CD4-positive, alpha-beta T cell treated with Interleukin-17A for 4 hours (primary cell): ENCODE measurements around the gene P2RY6.
"Not testable (repeated sequence)": the region's sequence is repeated elsewhere in the genome, so short reads cannot be mapped to it uniquely, and the experiment has no call there.

Experiments used
- DNase-seq: peaks from one replicate; pipeline ENCODE4 v3.0.0-alpha.2; 2020; ENCODE audit warnings: mixed read lengths

Gene P2RY6, protein sequence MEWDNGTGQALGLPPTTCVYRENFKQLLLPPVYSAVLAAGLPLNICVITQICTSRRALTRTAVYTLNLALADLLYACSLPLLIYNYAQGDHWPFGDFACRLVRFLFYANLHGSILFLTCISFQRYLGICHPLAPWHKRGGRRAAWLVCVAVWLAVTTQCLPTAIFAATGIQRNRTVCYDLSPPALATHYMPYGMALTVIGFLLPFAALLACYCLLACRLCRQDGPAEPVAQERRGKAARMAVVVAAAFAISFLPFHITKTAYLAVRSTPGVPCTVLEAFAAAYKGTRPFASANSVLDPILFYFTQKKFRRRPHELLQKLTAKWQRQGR

DNA sequence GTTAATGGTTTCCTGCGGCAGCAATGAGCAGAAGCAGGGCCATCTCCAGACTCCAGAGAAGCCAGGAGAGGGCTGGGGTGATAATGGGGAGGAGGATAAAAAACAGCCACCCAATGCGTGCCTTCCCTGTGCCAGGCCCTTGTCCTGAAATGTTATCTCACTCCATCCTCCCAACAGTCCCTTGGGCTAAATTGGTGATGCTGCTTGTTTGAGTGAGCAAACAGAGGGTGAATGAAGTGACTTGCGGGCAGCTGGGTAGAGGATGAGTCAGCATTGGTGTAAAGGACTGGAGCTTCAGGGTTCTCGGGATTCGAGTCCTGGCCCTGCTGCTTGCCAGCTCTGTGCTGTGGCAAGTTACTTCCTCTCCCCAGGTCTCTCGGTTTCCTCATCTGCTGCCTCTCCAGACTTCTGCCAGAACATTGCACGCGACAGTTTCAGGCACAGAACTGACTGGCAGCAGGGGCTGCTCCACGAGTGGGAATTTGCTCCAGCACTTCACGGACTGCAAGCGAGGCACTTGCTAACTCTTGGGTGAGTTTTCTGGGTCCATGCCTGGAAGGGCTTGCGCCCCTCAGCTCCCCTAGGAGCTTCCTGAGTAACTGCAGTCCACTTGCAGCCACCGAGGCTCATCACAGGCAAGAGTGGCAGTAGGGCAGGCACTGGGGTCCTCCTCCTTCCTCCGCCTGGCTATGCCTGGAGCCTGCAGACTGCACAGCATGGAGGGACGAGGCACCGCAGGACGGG is at the start of gene P2RY6:
Gene P2RY6, plus strand, starts transcription at position 403 of the 744 bp plus-strand sequence. CDS start 24,181 bp downstream, outside the sequence.
- no peak for DNase-seq

DNA sequence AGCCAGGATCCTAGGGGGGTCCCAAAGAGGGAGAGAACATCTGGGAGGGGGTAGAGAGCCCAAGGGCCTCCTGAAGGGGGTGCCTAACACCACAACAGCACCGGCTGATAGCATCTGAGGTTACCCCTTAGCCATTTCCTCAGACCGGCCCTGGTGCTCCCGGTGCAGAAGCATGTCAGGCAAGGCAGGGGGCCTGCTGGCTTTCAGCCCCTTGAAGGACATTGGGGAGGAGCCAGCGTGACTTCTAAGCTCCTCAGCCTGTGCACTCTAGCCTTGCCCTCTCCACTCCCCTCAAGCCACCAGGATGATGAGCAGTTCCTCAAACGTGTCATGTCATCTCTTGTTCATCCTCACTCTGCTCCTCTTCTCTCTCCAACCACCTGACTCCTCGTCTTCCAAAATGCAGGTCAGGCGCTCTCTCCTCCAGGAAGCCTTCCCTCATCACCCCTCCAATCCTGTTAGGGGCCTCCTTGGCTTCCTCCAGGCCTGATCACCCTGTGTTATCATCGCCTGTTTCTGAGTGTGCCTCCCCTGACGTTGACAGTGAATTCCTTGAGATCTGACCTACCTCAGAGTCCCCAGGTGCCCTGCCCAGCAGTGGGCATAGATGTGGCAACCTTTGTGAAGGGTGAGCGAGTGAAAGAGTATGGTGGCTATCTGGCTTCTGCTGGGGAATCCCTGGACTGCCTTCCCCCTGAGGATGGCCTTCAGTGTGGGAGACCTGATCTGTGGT is 48.0 kb upstream of the P2RY6 start:
- no peak for DNase-seq

DNA sequence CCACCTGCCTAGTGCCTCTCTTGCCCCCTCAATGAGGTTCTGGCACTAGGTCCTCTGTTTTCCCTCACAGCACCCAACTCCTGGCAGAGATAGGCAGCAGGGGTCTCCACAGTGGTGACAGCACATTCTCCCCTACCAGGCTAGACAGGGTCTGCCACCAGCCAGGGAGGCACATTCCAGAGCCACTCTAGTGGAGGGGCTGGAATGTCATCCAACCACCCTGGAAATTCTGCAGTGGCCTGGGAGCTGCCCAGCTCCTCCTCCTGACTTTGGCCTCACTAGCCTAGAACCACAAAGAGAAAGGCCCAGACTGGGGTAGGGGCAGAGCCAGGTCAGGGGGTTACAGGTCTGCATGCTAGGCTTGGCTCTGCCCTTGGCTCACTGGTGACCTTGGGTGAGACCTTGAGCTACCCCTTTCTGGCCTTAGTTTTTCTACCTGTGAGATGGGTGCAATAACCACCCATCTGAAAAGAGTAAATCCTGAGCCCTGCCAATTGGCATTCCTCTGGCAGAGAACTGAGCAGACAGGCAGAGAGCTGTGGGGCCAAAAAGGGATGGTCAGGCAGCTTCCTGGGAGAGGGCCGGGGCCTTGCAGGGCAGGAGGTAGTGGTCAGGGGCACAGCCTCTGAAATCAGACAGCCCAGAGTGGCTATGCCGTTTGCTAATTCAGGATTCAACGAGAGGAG is 47.0 kb upstream of the P2RY6 start:
- DNase-seq, result no peak

DNA sequence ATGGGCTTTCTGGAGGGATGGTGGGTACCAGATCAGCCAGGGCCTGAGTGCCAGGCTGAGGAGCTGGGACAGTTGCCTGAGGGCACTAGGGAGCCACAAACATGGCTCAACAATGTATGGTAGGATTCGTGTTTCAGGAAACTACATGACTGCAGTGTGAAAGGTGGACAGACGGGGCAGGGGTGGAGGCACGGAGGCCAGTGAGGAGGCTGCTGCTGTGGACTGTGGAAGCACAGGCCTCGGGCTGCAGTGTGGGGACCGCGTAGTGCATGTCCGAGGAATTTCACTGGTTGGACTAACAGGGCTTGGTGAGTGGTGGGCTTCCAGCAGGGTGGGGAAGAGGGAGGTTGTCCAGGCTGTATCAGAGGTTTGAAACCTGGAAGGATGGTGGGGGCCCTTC is 46.3 kb upstream of the P2RY6 start:
- DNase-seq, result no peak

DNA sequence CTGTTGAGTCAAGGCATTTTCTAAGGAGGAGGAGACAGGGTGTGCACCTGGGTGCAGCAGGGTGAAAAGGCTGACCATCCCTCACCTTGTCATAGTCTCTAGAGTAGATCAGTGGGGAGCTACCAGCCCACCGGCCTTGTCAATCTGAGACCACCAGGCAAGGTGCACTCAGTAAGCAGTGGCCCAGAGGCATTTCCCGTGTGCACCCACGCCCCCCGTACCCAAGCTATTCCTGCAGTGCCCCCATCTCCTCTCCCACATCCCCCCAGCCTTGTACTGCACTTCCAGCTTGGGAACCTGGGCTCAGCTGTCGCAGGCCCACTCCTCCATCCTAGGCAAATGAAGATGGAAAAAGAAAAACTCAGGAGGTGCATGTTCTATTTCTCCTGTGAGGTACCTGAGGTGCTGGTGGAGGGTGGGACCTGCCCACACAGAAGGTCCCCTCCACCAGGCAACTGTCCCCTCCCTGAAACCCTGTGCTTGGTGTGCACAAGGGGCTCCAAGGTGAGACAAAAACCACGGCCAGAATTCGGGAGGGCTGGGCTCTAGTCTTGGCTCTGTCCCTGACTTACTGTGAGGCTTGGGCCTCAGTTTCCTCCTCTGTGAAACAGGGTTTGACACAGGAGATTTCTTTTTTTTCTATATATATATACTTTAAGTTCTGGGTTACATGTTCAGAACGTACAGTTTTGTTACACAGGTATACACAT is 45.7 kb upstream of the P2RY6 start:
- DNase-seq, result no peak

DNA sequence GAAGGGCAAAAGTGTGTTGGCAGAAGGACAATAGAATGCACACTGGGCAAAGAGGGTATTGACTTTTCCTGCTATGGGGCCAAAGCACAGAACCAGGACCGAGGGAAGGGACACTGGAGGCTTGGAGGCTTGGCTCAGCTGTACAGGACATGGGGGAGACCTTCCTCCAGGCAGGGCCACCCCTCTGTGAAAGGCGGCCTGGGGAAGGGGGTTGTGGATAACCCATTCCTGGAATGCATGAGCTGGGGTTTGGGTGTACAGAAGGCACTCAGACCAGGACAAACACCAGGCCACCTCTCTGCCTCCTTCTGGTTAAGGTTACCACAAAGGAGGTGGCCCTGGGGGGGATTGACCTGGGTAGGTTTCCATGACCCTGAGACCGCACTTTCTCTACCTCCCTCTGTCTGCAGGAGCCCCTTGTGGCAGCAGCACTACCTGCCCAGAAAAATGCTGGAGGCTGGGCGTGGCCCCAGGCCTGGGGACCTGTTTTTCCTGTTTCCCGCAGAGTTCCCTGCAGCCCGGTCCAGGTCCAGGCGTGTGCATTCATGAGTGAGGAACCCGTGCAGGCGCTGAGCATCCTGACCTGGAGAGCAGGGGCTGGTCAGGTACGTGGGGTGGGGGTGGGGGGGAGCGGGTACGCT is 44.4 kb upstream of the P2RY6 start:
- no peak for DNase-seq

DNA sequence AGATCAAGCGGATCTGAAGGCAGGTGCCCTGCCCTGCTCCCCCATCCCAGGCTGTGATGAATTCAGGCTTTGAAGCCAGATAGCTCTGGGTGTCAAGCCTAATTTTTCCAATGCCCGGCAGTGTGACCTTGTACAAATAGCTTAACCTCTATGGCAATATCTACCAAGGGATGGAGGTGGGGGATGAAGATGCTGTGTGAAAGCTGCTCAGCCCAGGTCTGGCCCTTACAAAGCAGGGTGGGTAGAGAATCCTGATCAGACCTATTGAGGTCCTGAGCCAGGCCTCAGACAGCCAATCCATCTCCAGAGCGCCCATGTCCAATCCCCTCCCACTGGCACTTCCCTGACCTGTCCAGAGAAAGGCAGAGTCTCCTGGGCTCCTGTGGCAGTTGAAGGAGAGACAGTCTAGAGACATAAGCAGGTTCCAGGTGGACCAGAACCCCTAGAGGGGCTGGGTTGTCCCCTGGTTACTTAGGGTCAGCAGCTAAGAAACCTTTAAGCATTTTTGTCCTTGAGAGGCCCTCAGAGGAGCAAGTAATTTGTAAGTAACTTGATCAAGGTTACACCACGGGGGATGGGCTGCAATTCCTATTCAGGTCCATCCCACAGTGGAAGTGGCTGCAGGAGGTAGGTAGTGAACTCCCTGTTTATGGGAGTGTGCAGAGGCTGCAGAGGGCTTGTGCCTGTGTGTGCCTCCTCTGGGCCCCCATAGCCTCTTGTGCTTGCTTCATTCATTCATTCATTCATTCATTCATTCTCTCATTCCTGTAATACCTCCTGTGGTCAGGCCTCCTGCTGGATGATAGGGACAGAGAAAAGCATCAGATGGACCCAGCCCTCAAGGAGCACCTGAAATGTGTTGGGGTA is 43.6 kb upstream of the P2RY6 start:
- no peak for DNase-seq

DNA sequence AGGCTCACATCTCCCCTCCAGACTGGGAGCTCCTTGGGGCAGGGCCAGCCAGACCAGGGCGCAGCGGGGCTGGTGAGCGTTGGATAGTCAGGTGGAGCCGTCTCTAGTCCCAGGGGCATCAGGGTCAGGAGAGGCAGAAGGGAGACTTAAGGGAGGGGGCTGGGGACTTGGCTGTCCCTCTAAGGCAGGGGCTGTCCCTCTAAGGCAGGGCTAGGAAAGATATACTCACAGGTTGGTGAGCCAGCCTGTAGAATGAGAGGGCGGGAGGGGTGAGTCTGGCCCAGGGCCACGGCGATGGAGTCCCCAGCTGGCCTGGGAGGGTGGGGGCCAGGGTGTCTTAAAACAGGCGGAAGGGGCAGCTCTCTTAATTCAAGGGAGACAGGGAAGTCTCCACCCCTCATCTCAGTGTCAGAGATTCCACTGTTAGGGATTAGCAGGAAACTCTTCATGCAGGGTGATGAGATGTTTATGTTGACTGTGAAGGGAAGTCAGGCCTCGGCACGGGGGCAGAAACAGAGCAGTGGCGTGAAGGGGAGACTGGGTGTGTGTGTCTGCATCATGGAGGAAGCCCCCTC is 42.7 kb upstream of the P2RY6 start:
- no peak for DNase-seq

DNA sequence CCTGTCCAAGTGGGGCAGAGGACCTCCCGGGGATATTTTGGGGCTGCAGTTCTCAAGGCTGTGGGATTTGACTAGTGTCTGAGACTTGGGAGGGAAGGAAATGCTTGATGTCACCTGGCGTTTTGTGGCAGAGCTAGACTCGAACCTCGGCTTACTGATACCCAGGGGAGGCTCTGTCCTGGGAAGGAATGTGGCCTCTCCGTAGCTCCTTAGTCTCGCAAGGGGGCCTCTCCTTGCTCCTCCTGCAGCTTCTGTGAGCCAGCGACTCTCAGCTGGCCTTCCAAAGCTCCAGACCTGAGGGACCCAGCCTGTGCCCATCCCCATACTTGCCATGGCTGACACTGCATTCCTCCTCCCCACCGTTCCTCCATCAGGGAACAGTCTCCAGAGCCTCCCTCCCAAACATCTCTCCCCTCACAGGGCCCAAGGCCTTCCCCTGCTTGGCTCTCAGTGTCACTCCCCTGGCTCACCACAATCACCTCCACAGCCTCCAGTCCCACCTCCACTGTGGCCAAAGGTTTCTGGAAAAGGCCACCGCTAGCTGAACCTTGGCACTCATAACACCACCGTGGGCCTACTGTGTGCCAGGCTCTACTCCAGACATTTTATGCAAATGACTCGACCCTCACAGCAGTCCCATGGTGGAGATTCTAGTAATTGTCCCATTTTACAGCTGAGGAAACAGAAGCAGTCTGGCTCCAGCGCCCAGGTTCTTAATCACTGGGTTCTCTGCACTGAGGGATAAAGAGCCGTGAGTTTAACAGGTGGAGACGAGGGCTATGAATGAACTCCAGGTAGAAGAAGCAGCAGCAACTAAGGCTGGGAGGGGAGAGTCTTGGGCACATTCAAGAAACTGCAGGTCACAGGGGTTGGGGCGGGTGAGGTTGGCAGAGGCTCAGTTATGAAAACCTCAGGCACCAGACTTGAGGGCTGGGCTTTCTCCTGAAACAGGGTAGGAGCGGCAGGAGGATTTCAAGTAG is 42.0 kb upstream of the P2RY6 start:
- no peak for DNase-seq

DNA sequence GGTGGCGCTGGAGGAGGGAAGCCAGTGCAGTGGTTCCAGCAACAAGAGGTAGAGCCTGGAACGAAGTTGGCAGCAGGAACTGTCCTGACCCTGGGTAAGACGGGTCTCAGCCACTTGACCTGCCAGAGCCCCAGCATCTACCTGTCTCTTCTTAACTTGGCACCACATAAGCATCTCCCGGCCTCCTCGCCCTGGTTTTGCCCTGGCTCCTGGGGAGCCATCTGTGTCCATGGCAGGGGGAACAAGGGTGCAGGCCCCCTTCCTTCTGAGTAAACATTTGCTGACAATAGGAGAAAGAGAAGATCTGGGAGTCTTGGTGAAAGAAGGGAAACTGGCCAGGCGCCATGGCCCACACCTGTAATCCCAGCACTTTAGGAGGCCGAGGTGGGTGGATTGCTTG is 41.2 kb upstream of the P2RY6 start:
- no peak for DNase-seq

DNA sequence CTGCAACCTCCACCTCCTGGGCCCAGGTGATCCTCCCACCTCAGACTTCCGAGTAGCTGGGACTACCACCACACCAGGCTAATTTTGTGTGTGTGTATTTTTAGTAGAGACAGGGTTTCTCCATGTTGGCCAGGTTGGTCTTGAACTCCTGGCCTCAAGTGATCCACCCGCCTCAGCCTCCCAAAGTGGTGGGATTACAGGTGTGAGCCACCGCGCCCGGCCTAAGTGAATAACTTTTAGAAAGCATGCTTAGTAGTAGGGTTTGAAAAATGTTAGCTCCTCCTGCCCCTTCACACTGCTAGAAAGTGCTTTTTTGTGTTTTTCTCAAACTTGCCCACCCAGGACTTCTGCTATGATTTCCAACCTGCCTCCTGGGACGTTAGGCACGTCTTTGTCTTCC is 39.7 kb upstream of the P2RY6 start:
- DNase-seq, result not testable (repeated sequence)

DNA sequence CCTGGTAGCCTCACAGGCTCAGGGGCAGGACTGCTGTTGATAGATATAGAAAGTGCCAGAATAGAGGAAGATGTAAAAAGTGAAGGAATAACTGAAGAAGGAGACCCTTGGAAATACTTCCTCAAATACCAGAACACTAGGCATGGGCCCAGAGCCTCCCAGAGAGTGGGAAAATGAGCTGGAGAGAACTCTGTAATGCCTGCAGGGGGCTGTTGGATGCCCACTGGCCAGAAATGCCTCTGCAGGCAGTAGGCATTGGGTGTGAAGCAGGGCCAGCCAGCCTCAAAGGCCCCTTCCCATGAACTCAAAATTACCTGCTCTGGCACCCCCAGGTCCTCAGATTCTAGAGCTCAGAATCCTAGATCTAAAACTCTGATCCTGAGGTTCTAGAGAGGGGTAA is 38.9 kb upstream of the P2RY6 start:
- DNase-seq, result no peak

DNA sequence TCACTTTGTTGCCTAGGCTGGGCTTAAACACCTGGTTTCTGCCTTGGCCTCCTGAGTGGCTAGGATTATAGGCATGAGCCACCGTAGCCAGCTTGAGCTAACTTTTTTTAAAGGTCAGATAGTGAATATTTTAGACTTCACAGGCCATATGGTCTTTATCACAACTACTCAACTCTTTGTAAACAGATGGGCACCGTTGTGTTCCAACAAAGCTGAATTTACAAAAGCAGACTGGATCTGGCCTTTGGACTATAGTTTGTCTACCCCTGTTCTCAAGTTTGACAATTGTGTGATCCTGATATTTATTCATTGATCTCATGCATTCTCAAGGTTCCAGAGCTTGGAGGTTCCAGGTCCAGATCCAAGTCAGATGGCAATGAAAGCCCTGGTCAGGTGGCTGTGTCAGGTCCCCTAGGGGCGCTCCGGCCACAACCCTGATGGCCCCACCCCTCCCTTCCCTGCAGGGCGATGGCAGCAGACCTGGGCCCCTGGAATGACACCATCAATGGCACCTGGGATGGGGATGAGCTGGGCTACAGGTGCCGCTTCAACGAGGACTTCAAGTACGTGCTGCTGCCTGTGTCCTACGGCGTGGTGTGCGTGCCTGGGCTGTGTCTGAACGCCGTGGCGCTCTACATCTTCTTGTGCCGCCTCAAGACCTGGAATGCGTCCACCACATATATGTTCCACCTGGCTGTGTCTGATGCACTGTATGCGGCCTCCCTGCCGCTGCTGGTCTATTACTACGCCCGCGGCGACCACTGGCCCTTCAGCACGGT is 38.3 kb upstream of the P2RY6 start:
- DNase-seq, result no peak

DNA sequence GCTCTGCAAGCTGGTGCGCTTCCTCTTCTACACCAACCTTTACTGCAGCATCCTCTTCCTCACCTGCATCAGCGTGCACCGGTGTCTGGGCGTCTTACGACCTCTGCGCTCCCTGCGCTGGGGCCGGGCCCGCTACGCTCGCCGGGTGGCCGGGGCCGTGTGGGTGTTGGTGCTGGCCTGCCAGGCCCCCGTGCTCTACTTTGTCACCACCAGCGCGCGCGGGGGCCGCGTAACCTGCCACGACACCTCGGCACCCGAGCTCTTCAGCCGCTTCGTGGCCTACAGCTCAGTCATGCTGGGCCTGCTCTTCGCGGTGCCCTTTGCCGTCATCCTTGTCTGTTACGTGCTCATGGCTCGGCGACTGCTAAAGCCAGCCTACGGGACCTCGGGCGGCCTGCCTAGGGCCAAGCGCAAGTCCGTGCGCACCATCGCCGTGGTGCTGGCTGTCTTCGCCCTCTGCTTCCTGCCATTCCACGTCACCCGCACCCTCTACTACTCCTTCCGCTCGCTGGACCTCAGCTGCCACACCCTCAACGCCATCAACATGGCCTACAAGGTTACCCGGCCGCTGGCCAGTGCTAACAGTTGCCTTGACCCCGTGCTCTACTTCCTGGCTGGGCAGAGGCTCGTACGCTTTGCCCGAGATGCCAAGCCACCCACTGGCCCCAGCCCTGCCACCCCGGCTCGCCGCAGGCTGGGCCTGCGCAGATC is 37.5 kb upstream of the P2RY6 start:
- DNase-seq, result no peak

DNA sequence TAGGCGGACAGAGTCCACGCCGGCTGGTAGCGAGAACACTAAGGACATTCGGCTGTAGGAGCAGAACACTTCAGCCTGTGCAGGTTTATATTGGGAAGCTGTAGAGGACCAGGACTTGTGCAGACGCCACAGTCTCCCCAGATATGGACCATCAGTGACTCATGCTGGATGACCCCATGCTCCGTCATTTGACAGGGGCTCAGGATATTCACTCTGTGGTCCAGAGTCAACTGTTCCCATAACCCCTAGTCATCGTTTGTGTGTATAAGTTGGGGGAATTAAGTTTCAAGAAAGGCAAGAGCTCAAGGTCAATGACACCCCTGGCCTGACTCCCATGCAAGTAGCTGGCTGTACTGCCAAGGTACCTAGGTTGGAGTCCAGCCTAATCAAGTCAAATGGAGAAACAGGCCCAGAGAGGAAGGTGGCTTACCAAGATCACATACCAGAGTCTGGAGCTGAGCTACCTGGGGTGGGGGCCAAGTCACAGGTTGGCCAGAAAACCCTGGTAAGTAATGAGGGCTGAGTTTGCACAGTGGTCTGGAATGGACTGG is 36.8 kb upstream of the P2RY6 start:
- no peak for DNase-seq

DNA sequence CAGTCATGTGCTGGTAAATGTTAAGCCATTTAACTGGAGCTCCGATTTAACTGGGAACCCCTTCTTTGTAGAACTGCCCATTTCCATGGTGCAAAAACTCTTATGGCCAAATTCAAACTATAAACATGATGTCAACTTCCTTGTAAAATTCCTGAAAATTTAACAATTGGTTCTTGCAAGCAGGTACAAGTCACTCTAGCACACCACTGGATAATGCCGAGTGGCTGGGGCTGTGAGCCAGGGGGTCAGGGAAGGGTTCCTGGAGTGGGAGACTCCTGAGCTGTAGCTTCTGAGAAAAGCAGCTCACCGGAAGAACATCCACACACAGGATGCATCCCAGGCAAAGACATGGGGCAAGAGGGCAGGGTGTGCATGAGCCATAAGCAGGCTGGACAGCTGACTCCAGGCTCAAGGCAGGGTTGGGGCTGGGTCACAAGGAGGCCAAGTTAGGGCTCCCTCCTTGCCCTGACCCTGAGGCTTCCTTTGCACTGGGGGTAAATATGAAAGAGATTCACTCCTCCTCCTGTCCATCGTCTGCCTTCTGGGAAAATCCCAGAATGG is 35.9 kb upstream of the P2RY6 start:
- DNase-seq, result no peak

DNA sequence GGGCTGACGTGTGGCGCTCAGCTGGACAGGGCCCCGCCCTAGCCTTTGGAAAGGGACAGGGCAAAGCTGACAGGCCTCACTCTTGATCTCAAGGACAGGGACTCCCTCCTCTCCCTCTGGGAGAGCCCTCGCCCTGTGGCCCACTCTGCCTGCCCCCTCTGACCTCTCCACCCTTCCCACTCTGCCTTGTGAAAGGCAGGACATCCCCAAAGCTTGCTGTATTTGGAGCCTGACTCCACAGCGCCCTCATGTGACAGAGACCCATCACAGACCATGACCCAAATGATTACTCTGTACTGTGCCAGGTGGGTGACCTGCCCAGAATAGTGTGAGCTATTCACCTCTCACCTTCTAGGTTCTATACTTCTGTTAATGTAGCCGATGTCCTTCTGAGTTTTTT is 35.3 kb upstream of the P2RY6 start:
- peak; percentile 10 for DNase-seq
